ENCODE measurements around the gene KRT71. TPM values are rescaled to one million over a fixed set of nuclear protein-coding genes. Genes with fewer than 3 reads are reported as not detected.

KRT71 gene
- total RNA-seq, 4 donors from 2014 or later = not detected

GRCh38 chr12:52551216-52551865, 1.6 kb downstream of the KRT71 start:
- no peak overlapping the region for H3K27ac ChIP-seq
- H3K27me3 ChIP-seq = peaks cover 0 to 3% (median 0%) of the 10 kb centered on the region in 3 donors
- ATAC-seq (no peak), DNase-seq (no peak)
- no peaks in the 10 kb centered on the region for H3K9me3 ChIP-seq
- in situ Hi-C loops (cut with MboI; ENCODE audit: low sequenced_read_pairs in 4 of 4) (no loop called here), intact Hi-C loops (cut with DNase I; ENCODE audit: low total_unique reads) (no loop called here)
- no peak for TF ChIP-seq POLR2A (IDR thresholded peaks at IDR 0.05)
- TF ChIP-seq, protein P1, sequence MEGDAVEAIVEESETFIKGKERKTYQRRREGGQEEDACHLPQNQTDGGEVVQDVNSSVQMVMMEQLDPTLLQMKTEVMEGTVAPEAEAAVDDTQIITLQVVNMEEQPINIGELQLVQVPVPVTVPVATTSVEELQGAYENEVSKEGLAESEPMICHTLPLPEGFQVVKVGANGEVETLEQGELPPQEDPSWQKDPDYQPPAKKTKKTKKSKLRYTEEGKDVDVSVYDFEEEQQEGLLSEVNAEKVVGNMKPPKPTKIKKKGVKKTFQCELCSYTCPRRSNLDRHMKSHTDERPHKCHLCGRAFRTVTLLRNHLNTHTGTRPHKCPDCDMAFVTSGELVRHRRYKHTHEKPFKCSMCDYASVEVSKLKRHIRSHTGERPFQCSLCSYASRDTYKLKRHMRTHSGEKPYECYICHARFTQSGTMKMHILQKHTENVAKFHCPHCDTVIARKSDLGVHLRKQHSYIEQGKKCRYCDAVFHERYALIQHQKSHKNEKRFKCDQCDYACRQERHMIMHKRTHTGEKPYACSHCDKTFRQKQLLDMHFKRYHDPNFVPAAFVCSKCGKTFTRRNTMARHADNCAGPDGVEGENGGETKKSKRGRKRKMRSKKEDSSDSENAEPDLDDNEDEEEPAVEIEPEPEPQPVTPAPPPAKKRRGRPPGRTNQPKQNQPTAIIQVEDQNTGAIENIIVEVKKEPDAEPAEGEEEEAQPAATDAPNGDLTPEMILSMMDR (IDR thresholded peaks at IDR 0.05 in 4 of 5, conservative IDR thresholded peaks at IDR 0.05 in 1 of 5) = no peak
- H3K36me3 ChIP-seq = no peaks in the 10 kb centered on the region
- no peak overlapping the region for H3K4me3 ChIP-seq
- no peaks in the 10 kb centered on the region for H3K4me1 ChIP-seq

DNA sequence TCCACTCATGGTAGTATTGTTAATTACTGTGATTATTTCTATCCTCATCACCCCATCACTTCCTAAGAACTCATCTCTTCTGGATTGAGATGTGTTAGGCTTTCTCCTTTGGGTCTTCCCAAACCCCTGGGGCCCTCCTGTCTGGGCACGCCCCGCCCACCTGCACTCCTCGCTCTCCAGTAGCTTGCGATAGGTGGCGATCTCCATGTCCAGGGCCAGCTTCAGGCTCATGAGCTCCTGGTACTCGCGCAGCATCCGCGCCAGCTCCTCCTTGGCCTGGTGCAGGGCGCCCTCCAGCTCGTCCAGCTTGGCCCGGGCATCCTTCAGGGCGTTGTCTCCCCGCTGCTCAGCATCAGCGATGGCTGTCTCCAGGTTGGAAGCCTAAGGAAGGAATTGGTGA, 6.8 kb downstream of the KRT71 start:
- TF ChIP-seq, protein P1 (IDR thresholded peaks at IDR 0.05 in 4 of 5, conservative IDR thresholded peaks at IDR 0.05 in 1 of 5) = no peak
- no peak for TF ChIP-seq POLR2A (IDR thresholded peaks at IDR 0.05)
- no peak for ATAC-seq
- intact Hi-C loops (cut with DNase I; ENCODE audit: low total_unique reads) = no loop called here
- H3K9me3 ChIP-seq = no peaks in the 10 kb centered on the region
- peaks cover 0 to 3% (median 0%) of the 10 kb centered on the region in 3 donors for H3K27me3 ChIP-seq
- in situ Hi-C loops (cut with MboI; ENCODE audit: low sequenced_read_pairs in 4 of 4) = no loop called here
- H3K36me3 ChIP-seq = no peaks in the 10 kb centered on the region
- no peak overlapping the region for H3K27ac ChIP-seq
- H3K4me3 ChIP-seq = no peak overlapping the region
- DNase-seq = no peak
- H3K4me1 ChIP-seq = no peaks in the 10 kb centered on the region

GRCh38 chr12:52543985-52544883, 8.7 kb downstream of the KRT71 start:
- ATAC-seq (no peak), DNase-seq (no peak)
- intact Hi-C loops (cut with DNase I; ENCODE audit: low total_unique reads) (no loop called here), in situ Hi-C loops (cut with MboI; ENCODE audit: low sequenced_read_pairs in 4 of 4) (no loop called here)
- TF ChIP-seq POLR2A (IDR thresholded peaks at IDR 0.05) = no peak
- TF ChIP-seq, protein P1 (IDR thresholded peaks at IDR 0.05 in 4 of 5, conservative IDR thresholded peaks at IDR 0.05 in 1 of 5) = no peak
- Histone ChIP-seq H3K36me3 (no peaks in the 10 kb centered on the region), H3K27me3 (no peaks in the 10 kb centered on the region), H3K4me3 (no peak overlapping the region), H3K4me1 (no peaks in the 10 kb centered on the region), H3K27ac (no peak overlapping the region), H3K9me3 (no peaks in the 10 kb centered on the region)

- ATAC-seq (no peak), DNase-seq (no peak)
- Histone ChIP-seq H3K27ac (no peak overlapping the region), H3K4me1 (no peaks in the 10 kb centered on the region), H3K36me3 (no peaks in the 10 kb centered on the region), H3K4me3 (no peak overlapping the region), H3K9me3 (no peaks in the 10 kb centered on the region), H3K27me3 (no peaks in the 10 kb centered on the region)
- intact Hi-C loops (cut with DNase I; ENCODE audit: low total_unique reads) = no loop called here
- TF ChIP-seq POLR2A (IDR thresholded peaks at IDR 0.05) = no peak
- TF ChIP-seq, protein P1 (IDR thresholded peaks at IDR 0.05 in 4 of 5, conservative IDR thresholded peaks at IDR 0.05 in 1 of 5) = no peak
- in situ Hi-C loops (cut with MboI; ENCODE audit: low sequenced_read_pairs in 4 of 4) = no loop called here
Observed at GRCh38 chr12:52542785-52543318, 10.1 kb downstream of the KRT71 start.
